ENCODE data around the gene SPATA46. TPM values are rescaled to one million over a fixed set of nuclear protein-coding genes. Genes with fewer than 3 reads are reported as not detected.
A peak's percentile ranks its signal among the peaks of the same experiment; 100 is the strongest.

Gene SPATA46
- total and polyA plus RNA-seq, 9 of the 15 experiments (the other 6 are each of a cell fraction or from before 2014, with no cell fraction given), result 0.04 to 0.11 TPM; not detected in 7

DNA sequence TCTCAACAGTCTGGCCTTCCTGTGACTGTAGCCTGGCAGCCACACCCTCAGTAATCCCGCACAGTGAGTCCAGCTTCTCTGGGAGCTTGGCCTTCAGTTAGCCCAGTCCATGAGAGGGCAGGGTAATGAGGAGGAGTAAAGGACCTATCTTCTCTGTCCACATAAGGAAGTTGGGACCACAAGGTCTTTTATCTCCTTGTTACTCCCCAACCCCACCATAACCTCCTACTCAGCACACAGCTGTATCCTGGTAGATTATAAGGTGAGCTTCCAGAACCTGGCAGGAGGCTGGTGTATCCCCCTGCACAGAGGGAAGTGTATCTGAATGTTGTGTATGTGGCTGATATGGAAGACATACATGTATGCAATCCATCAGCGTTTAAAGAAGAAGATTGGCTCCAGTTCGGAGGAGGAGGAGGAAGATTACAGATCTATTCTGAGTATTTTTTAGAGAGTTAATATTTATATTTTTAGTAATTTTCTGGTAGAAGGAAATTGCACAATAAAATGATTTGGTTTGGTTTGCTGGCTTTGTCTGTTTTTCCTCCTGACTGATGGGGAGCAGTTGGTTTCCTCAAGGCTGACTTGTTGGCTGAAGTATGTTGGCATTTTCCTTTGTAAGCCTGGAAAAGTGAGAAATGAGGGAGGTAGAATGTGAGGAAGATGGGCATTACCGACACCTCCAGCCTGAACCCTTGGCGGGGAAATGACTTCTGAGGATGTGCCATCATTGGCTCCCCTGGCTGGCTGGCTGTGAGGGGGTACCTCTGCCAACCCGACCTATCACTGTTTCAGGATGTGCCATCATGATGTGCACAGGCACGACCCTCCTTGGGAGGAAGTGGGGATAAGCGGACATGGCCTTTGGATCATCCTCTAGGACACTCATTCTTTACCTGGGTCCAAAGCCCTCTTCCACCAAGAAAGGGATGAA lies 9.9 kb upstream of the SPATA46 start (continued):
- TF ChIP-seq CBFB (CRISPR knock-in tag; IDR thresholded peaks at IDR 0.05) (peak; percentile 14; the same call in 1 of the 2 replicates), RBFOX2 (IDR thresholded peaks at IDR 0.05; ENCODE audit: low read depth, low read length) (no peak), ZFP36 (IDR thresholded peaks at IDR 0.05; ENCODE audit: low read depth, low read length, partially characterized antibody) (peak; percentile 14), MEF2A (IDR thresholded peaks at IDR 0.05; ENCODE audit: control insufficient read depth, low read depth, low read length) (peak; percentile 60), KDM1A (IDR thresholded peaks at IDR 0.05) (peak; percentile 95), CEBPB (tag; IDR thresholded peaks at IDR 0.05) (peak; percentile 84), TAL1 (IDR thresholded peaks at IDR 0.05) (peak; percentile 96), ZNF79 (CRISPR knock-in tag; IDR thresholded peaks at IDR 0.05; ENCODE audit: low read depth) (no peak), JUNB (CRISPR knock-in tag; conservative IDR thresholded peaks at IDR 0.05) (no peak), NFYB (IDR thresholded peaks at IDR 0.05; ENCODE audit: extremely low read depth, insufficient read length) (no peak), POLR2AphosphoS2 (IDR thresholded peaks at IDR 0.05; ENCODE audit: low read length) (no peak), BRD4 (IDR thresholded peaks at IDR 0.05) (no peak), ZNF586 (CRISPR knock-in tag; conservative IDR thresholded peaks at IDR 0.05) (no peak), TEAD1 (CRISPR knock-in tag; IDR thresholded peaks at IDR 0.05) (peak in 1 of 2 experiments; percentile 61; a peak in 1 of 4 replicates), HMBOX1 (IDR thresholded peaks at IDR 0.05) (peak; percentile 97), ARHGAP35 (IDR thresholded peaks at IDR 0.05; ENCODE audit: partially characterized antibody) (no peak), NCOA6 (IDR thresholded peaks at IDR 0.05) (peak; percentile 46; the same call in 1 of the 2 replicates), TAF1 (IDR thresholded peaks at IDR 0.05; ENCODE audit: control insufficient read depth, extremely low read depth, insufficient read depth, low read length, severe bottlenecking) (peak; percentile 55), ZNF507 (tag; conservative IDR thresholded peaks at IDR 0.05) (no peak), ZBTB11 (CRISPR knock-in tag; IDR thresholded peaks at IDR 0.05) (peak in 1 of 3 experiments; percentile 77; a peak in 2 of 6 replicates), SMARCA5 (IDR thresholded peaks at IDR 0.05) (no peak), PTTG1 (tag; IDR thresholded peaks at IDR 0.05; ENCODE audit: low read depth) (no peak), HNRNPH1 (optimal IDR thresholded peaks at IDR 0.05; ENCODE audit: low read depth, low read length) (no peak)
